Liver (tissue), 9 donors: ENCODE data around the gene L3MBTL1. TPM values are rescaled to one million over a fixed set of nuclear protein-coding genes. Genes with fewer than 3 reads are reported as not detected.

Source experiments
- DNase-seq: peaks from one replicate; pipeline ENCODE4 v3.0.0-alpha.2; 2017; ENCODE audit warnings: low spot score
- H3K27ac ChIP-seq, 2 donors: one replicate each; pipeline ENCODE4 v1.7.0; 2013; ENCODE audit warnings: inconsistent platforms in 2 of 2, low read length in 2 of 2, control low read depth in 1 of 2, low read depth in 1 of 2, mild to moderate bottlenecking in 1 of 2
- H3K27me3 ChIP-seq, 4 donors: one replicate each; pipeline versions ENCODE4 v1.6.1 to v1.7.0; 2013; ENCODE audit warnings: low read length in 3 of 4, inconsistent platforms in 1 of 4, mild to moderate bottlenecking in 1 of 4, moderate library complexity in 1 of 4; ENCODE audit not compliant: control insufficient read depth in 4 of 4, insufficient read depth in 4 of 4
- H3K36me3 ChIP-seq, 4 donors: one replicate each; pipeline versions ENCODE4 v1.6.1 to v1.7.0; 2013; ENCODE audit warnings: low read length in 3 of 4, mild to moderate bottlenecking in 3 of 4, low read depth in 1 of 4, moderate library complexity in 1 of 4; ENCODE audit not compliant: control insufficient read depth in 4 of 4, insufficient read depth in 3 of 4
- H3K4me1 ChIP-seq, 4 donors: one replicate each; pipeline versions ENCODE4 v1.6.1 to v1.7.0; 2013; ENCODE audit warnings: low read length in 3 of 4, mild to moderate bottlenecking in 3 of 4, moderate library complexity in 1 of 4; ENCODE audit not compliant: control insufficient read depth in 4 of 4, insufficient read depth in 4 of 4
- H3K4me3 ChIP-seq, 3 donors: one replicate each; pipeline versions ENCODE4 v1.6.1 to v1.7.0; 2013; ENCODE audit warnings: low read length in 3 of 3, control low read depth in 1 of 3, low read depth in 1 of 3, mild to moderate bottlenecking in 1 of 3
- H3K9ac ChIP-seq, 2 donors: one replicate each; pipeline ENCODE4 v1.7.0; 2013; ENCODE audit warnings: low read length in 2 of 2, mild to moderate bottlenecking in 2 of 2, moderate library complexity in 2 of 2, control low read depth in 1 of 2, low read depth in 1 of 2
- H3K9me3 ChIP-seq, 4 donors: one replicate each; pipeline versions ENCODE4 v1.6.1 to v1.7.0; 2013; ENCODE audit warnings: low read length in 3 of 4; ENCODE audit not compliant: control insufficient read depth in 4 of 4
- ATF3 ChIP-seq: IDR thresholded peaks from 2 replicates; pipeline ENCODE4 v1.6.1; 2016; ENCODE audit warnings: antibody characterized with exemption
- CTCF ChIP-seq: fragments of 150-350 bp; IDR thresholded peaks from 2 replicates; pipeline ENCODE4 v1.5.1; 2017; ENCODE audit warnings: improper control_type of control experiment, low read depth, low read length; ENCODE audit not compliant: missing input control
- FOXA1 ChIP-seq: IDR thresholded peaks from 2 replicates; pipeline ENCODE4 v1.6.1; 2016; ENCODE audit warnings: antibody characterized with exemption
- FOXA2 ChIP-seq: IDR thresholded peaks from 2 replicates; pipeline ENCODE4 v1.6.1; 2016; ENCODE audit warnings: antibody characterized with exemption
- GABPA ChIP-seq, 2 donors: IDR thresholded peaks in 1 of 2; conservative IDR thresholded peaks in 1 of 2; 2 replicates each; pipeline ENCODE4 v1.6.1; 2016; ENCODE audit warnings: antibody characterized with exemption in 2 of 2, mild to moderate bottlenecking in 1 of 2, moderate library complexity in 1 of 2
- HNF4A ChIP-seq, 2 donors: conservative IDR thresholded peaks; 2 replicates each; pipeline ENCODE4 v1.6.1; 2016; ENCODE audit warnings: antibody characterized with exemption in 2 of 2, mild to moderate bottlenecking in 2 of 2
- HNF4G ChIP-seq: IDR thresholded peaks from 2 replicates; pipeline ENCODE4 v1.6.1; 2016; ENCODE audit warnings: antibody characterized with exemption
- JUND ChIP-seq, 2 donors: IDR thresholded peaks; 2 replicates each; pipeline ENCODE4 v1.6.1; 2016; ENCODE audit warnings: antibody characterized with exemption in 2 of 2
- NR2F2 ChIP-seq: IDR thresholded peaks from 2 replicates; pipeline ENCODE4 v1.6.1; 2016; ENCODE audit warnings: antibody characterized with exemption
- RAD21 ChIP-seq, 2 donors: IDR thresholded peaks; 2 replicates each; pipeline ENCODE4 v1.6.1; 2016; ENCODE audit warnings: antibody characterized with exemption in 2 of 2, mild to moderate bottlenecking in 2 of 2
- REST ChIP-seq: IDR thresholded peaks from 2 replicates; pipeline ENCODE4 v1.6.1; 2016; ENCODE audit warnings: antibody characterized with exemption, mild to moderate bottlenecking
- RXRA ChIP-seq, 2 donors: IDR thresholded peaks; 2 replicates each; pipeline ENCODE4 v1.6.1; 2017 to 2018; ENCODE audit warnings: antibody characterized with exemption in 2 of 2, mild to moderate bottlenecking in 1 of 2
- SP1 ChIP-seq: IDR thresholded peaks from 2 replicates; pipeline ENCODE4 v1.6.1; 2018; ENCODE audit warnings: antibody characterized with exemption, mild to moderate bottlenecking
- YY1 ChIP-seq: IDR thresholded peaks from 2 replicates; pipeline ENCODE4 v1.6.1; 2016; ENCODE audit warnings: antibody characterized with exemption, mild to moderate bottlenecking
- ZBTB33 ChIP-seq: IDR thresholded peaks from 2 replicates; pipeline ENCODE4 v1.6.1; 2016; ENCODE audit warnings: antibody characterized with exemption
- WGBS: extraction: QIAGEN DNeasy Blood & Tissue Kit; methylation state at CpG from one replicate; pipeline ENCODE4 v1.1.7; 2013; 5-methylcytosine and 5-hydroxymethylcytosine counted together
- polyA plus RNA-seq, 2 donors: library from polyadenylated mRNA; stranded (reverse) in 1 of 2; unstranded in 1 of 2; fragments of 200-250 nt in 1 of 2; fragments of >200 nt in 1 of 2; fragmentation: Nextera tagmentation in 1 of 2; extraction: Ambion mirVana in 1 of 2; gene quantifications; one replicate each; pipeline versions ENCODE4 v1.2.1 to v1.2.3, GENCODE V29; 2013 to 2015
- total RNA-seq, 2 donors: library from RNA; depleted of rRNA; stranded (reverse); fragments of >200 nt; gene quantifications; one replicate each; pipeline ENCODE4 v1.2.3, GENCODE V29; 2014
- donor health status: healthy.
- donor health status: healthy.
- donor health status: healthy.
- donor health status: healthy.
- donor health status: healthy.

L3MBTL1 gene
- total and polyA plus RNA-seq, 4 donors, result 0.45 to 5.6 (median 2.0) TPM

- TF ChIP-seq SP1, result no peak
- TF ChIP-seq HNF4A (conservative IDR thresholded peaks at IDR 0.05), result no peak
These were observed 75.8 kb downstream of the L3MBTL1 start (continued) for GRCh38 chr20:43583133-43583864.

GRCh38 chr20:43583982-43584432 lies 76.5 kb downstream of the L3MBTL1 start:
- DNase-seq, result peak; percentile 92
- Histone ChIP-seq H3K27me3 (no peaks in the 10 kb centered on the region), H3K4me3 (no peak overlapping the region), H3K36me3 (peaks cover 5 to 47% (median 36%) of the 10 kb centered on the region in 4 donors), H3K9me3 (no peaks in the 10 kb centered on the region), H3K27ac (peak overlapping the region; percentile 41 to 57), H3K9ac (no peak overlapping the region), H3K4me1 (peaks cover 0 to 17% (median 16%) of the 10 kb centered on the region in 4 donors)
- TF ChIP-seq FOXA2 (peak; percentile 35), JUND (IDR thresholded peaks at IDR 0.05) (peak; percentile 20 to 23), SP1 (peak; percentile 47), ATF3 (peak; percentile 58), HNF4A (conservative IDR thresholded peaks at IDR 0.05) (peak; percentile 53 to 64), FOXA1 (peak; percentile 8), HNF4G (no peak), RXRA (IDR thresholded peaks at IDR 0.05) (peak; percentile 61 to 72), RAD21 (IDR thresholded peaks at IDR 0.05) (peak in 1 of 2 donors; percentile 48), REST (no peak), NR2F2 (no peak)
- WGBS, result 22% methylated on average over 2 of the region's 2 CpGs

GRCh38 chr20:43584448-43585136 lies 77.1 kb downstream of the L3MBTL1 start:
- no peaks in the 10 kb centered on the region for H3K27me3 ChIP-seq
- no peak for DNase-seq
- peak overlapping the region; percentile 41 to 57 for H3K27ac ChIP-seq
- H3K36me3 ChIP-seq, result peaks cover 5 to 44% (median 33%) of the 10 kb centered on the region in 4 donors
- H3K9me3 ChIP-seq, result no peaks in the 10 kb centered on the region
- no peak overlapping the region for H3K9ac ChIP-seq
- no peak overlapping the region for H3K4me3 ChIP-seq
- peaks cover 3 to 17% (median 16%) of the 10 kb centered on the region in 4 donors for H3K4me1 ChIP-seq
- WGBS, result 81% methylated on average over 7 of the region's 7 CpGs
- no peak for TF ChIP-seq HNF4G
- TF ChIP-seq SP1, result no peak
- no peak for TF ChIP-seq HNF4A (conservative IDR thresholded peaks at IDR 0.05)
- no peak for TF ChIP-seq GABPA (IDR thresholded peaks at IDR 0.05 in 1 of 2, conservative IDR thresholded peaks at IDR 0.05 in 1 of 2)
- no peak for TF ChIP-seq ATF3
- TF ChIP-seq YY1, result no peak
- TF ChIP-seq FOXA2, result no peak
- TF ChIP-seq CTCF, result no peak
- TF ChIP-seq ZBTB33, result no peak
- no peak for TF ChIP-seq NR2F2
- no peak for TF ChIP-seq RAD21 (IDR thresholded peaks at IDR 0.05)
- TF ChIP-seq FOXA1, result no peak
- TF ChIP-seq REST, result no peak
- no peak for TF ChIP-seq JUND (IDR thresholded peaks at IDR 0.05)
